ENCODE data around the gene WHRN.

Gene WHRN

GRCh38 chr9:114505187-114506081 lies at the start of gene WHRN:
Gene WHRN (minus strand): TSS chr9:114505473. CDS start chr9:114504801, 672 bp downstream.
- Mint-ChIP-seq H3K9me3 (no peaks in the 10 kb centered on the region), H3K4me1 (ENCODE audit: low read depth) (peaks cover 30% of the 10 kb centered on the region), H3K36me3 (ENCODE audit: low read depth) (no peaks in the 10 kb centered on the region), H3K27me3 (peaks cover 39% of the 10 kb centered on the region), H3K4me3 (peak within 1 kb of the TSS; percentile 82), H3K27ac (peak within 1 kb of the TSS; percentile 65)

- H3K4me1 Mint-ChIP-seq (ENCODE audit: low read depth), result peaks cover 4% of the 10 kb centered on the region
These were observed 47.9 kb upstream of the WHRN start for GRCh38 chr9:114553202-114553601.

GRCh38 chr9:114552706-114553105 lies 47.4 kb upstream of the WHRN start:
- no peak overlapping the region for H3K4me3 Mint-ChIP-seq
- peaks cover 6% of the 10 kb centered on the region for H3K27me3 Mint-ChIP-seq
- H3K9me3 Mint-ChIP-seq, result peaks cover 5% of the 10 kb centered on the region
- peaks cover 4% of the 10 kb centered on the region for H3K4me1 Mint-ChIP-seq (ENCODE audit: low read depth)
- H3K36me3 Mint-ChIP-seq (ENCODE audit: low read depth), result no peaks in the 10 kb centered on the region
- no peak overlapping the region for H3K27ac Mint-ChIP-seq

More at GRCh38 chr9:114553202-114553601, 47.9 kb upstream of the WHRN start:
- Mint-ChIP-seq H3K9me3 (peaks cover 5% of the 10 kb centered on the region), H3K4me3 (no peak overlapping the region), H3K27ac (no peak overlapping the region), H3K27me3 (peaks cover 6% of the 10 kb centered on the region), H3K36me3 (ENCODE audit: low read depth) (no peaks in the 10 kb centered on the region)

GRCh38 chr9:114551750-114552685 lies 46.7 kb upstream of the WHRN start:
- Mint-ChIP-seq H3K4me3 (no peak overlapping the region), H3K9me3 (peaks cover 5% of the 10 kb centered on the region), H3K36me3 (ENCODE audit: low read depth) (no peaks in the 10 kb centered on the region), H3K27ac (no peak overlapping the region), H3K27me3 (peaks cover 6% of the 10 kb centered on the region), H3K4me1 (ENCODE audit: low read depth) (peaks cover 4% of the 10 kb centered on the region)

- Mint-ChIP-seq H3K4me3 (no peak overlapping the region), H3K4me1 (ENCODE audit: low read depth) (no peaks in the 10 kb centered on the region), H3K9me3 (no peaks in the 10 kb centered on the region), H3K27me3 (peaks cover 12% of the 10 kb centered on the region), H3K27ac (no peak overlapping the region), H3K36me3 (ENCODE audit: low read depth) (no peaks in the 10 kb centered on the region)
These were observed 44.5 kb upstream of the WHRN start for GRCh38 chr9:114549697-114550330.

- Mint-ChIP-seq H3K36me3 (ENCODE audit: low read depth) (no peaks in the 10 kb centered on the region), H3K4me3 (no peak overlapping the region), H3K27me3 (peaks cover 12% of the 10 kb centered on the region), H3K9me3 (no peaks in the 10 kb centered on the region), H3K27ac (no peak overlapping the region), H3K4me1 (ENCODE audit: low read depth) (no peaks in the 10 kb centered on the region)
These were observed 41.6 kb upstream of the WHRN start for GRCh38 chr9:114546851-114547250.

GRCh38 chr9:114545055-114545454 lies 39.8 kb upstream of the WHRN start:
- no peak overlapping the region for H3K27ac Mint-ChIP-seq
- no peaks in the 10 kb centered on the region for H3K4me1 Mint-ChIP-seq (ENCODE audit: low read depth)
- H3K9me3 Mint-ChIP-seq, result no peaks in the 10 kb centered on the region
- no peaks in the 10 kb centered on the region for H3K36me3 Mint-ChIP-seq (ENCODE audit: low read depth)
- no peak overlapping the region for H3K4me3 Mint-ChIP-seq
- peaks cover 9% of the 10 kb centered on the region for H3K27me3 Mint-ChIP-seq

- Mint-ChIP-seq H3K4me3 (no peak overlapping the region), H3K27ac (no peak overlapping the region), H3K36me3 (ENCODE audit: low read depth) (no peaks in the 10 kb centered on the region), H3K4me1 (ENCODE audit: low read depth) (no peaks in the 10 kb centered on the region), H3K9me3 (no peaks in the 10 kb centered on the region), H3K27me3 (no peaks in the 10 kb centered on the region)
These were observed 34.6 kb upstream of the WHRN start for GRCh38 chr9:114539701-114540380.

- H3K4me1 Mint-ChIP-seq (ENCODE audit: low read depth), result no peaks in the 10 kb centered on the region
- H3K27me3 Mint-ChIP-seq, result no peaks in the 10 kb centered on the region
- H3K9me3 Mint-ChIP-seq, result no peaks in the 10 kb centered on the region
- no peak overlapping the region for H3K4me3 Mint-ChIP-seq
- no peaks in the 10 kb centered on the region for H3K36me3 Mint-ChIP-seq (ENCODE audit: low read depth)
- H3K27ac Mint-ChIP-seq, result no peak overlapping the region
These were observed 33.0 kb upstream of the WHRN start for GRCh38 chr9:114538241-114538640.

GRCh38 chr9:114532561-114533237 lies 27.4 kb upstream of the WHRN start:
- H3K27me3 Mint-ChIP-seq, result peaks cover 4% of the 10 kb centered on the region
- H3K36me3 Mint-ChIP-seq (ENCODE audit: low read depth), result no peaks in the 10 kb centered on the region
- H3K4me3 Mint-ChIP-seq, result no peak overlapping the region
- no peak overlapping the region for H3K27ac Mint-ChIP-seq
- no peaks in the 10 kb centered on the region for H3K9me3 Mint-ChIP-seq
- no peaks in the 10 kb centered on the region for H3K4me1 Mint-ChIP-seq (ENCODE audit: low read depth)

GRCh38 chr9:114529285-114529684 lies 24.0 kb upstream of the WHRN start:
- no peak overlapping the region for H3K4me3 Mint-ChIP-seq
- no peak overlapping the region for H3K27ac Mint-ChIP-seq
- H3K27me3 Mint-ChIP-seq, result peaks cover 6% of the 10 kb centered on the region
- H3K36me3 Mint-ChIP-seq (ENCODE audit: low read depth), result no peaks in the 10 kb centered on the region
- H3K9me3 Mint-ChIP-seq, result no peaks in the 10 kb centered on the region
- no peaks in the 10 kb centered on the region for H3K4me1 Mint-ChIP-seq (ENCODE audit: low read depth)

GRCh38 chr9:114526807-114527206 lies 21.5 kb upstream of the WHRN start:
- Mint-ChIP-seq H3K4me3 (no peak overlapping the region), H3K9me3 (no peaks in the 10 kb centered on the region), H3K4me1 (ENCODE audit: low read depth) (no peaks in the 10 kb centered on the region), H3K36me3 (ENCODE audit: low read depth) (no peaks in the 10 kb centered on the region), H3K27ac (no peak overlapping the region), H3K27me3 (peaks cover 17% of the 10 kb centered on the region)

GRCh38 chr9:114525513-114525912 lies 20.2 kb upstream of the WHRN start:
- Mint-ChIP-seq H3K27me3 (peaks cover 16% of the 10 kb centered on the region), H3K4me1 (ENCODE audit: low read depth) (no peaks in the 10 kb centered on the region), H3K9me3 (no peaks in the 10 kb centered on the region), H3K36me3 (ENCODE audit: low read depth) (no peaks in the 10 kb centered on the region), H3K27ac (no peak overlapping the region), H3K4me3 (no peak overlapping the region)

GRCh38 chr9:114524247-114524681 lies 19.0 kb upstream of the WHRN start:
- Mint-ChIP-seq H3K4me3 (no peak overlapping the region), H3K27ac (no peak overlapping the region), H3K4me1 (ENCODE audit: low read depth) (no peaks in the 10 kb centered on the region), H3K9me3 (no peaks in the 10 kb centered on the region), H3K36me3 (ENCODE audit: low read depth) (no peaks in the 10 kb centered on the region), H3K27me3 (peaks cover 16% of the 10 kb centered on the region)

All from stimulated activated naive CD8-positive, alpha-beta T cell treated with anti-CD3 and anti-CD28 coated beads, Interleukin-15, Interleukin-2, amounts not matched to agents 100 ng/mL and 50 ng/mL, for 24 hours (primary cell).